Measurements from ENCODE around the gene CHURC1.

DNA sequence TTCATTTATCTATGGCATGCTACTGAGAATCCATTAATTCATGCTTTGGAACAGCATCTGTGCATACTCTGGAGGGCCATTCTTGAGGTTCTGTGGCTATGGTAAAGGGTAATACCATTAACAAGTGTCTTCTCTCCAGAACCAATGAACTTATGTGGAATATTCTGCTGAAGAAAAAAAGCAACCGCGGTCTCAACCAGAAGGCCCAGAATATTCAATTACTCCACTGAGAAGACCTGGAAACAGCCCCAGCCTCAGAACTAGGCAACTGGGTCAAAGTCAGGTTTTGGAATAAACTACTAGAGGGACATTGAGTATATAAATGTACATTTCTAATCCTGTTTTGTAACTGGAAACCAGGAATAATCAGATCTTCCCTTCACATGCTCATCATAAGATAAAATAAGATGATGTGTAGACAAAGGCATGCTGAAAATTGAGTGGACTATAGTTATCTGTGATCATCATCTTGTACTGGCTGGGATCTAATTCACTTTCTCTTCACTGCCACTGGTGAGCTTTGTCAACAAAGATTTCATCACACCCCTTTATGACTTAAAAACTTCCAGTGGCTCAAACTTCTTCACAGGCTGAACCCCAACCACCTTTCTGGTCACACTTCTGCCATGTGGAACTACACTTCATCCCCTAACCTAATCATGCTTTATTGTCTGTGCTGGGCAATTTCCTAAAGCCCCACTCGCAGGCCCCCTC is 40.6 kb upstream of the CHURC1 start:
- TF ChIP-seq, protein P1, sequence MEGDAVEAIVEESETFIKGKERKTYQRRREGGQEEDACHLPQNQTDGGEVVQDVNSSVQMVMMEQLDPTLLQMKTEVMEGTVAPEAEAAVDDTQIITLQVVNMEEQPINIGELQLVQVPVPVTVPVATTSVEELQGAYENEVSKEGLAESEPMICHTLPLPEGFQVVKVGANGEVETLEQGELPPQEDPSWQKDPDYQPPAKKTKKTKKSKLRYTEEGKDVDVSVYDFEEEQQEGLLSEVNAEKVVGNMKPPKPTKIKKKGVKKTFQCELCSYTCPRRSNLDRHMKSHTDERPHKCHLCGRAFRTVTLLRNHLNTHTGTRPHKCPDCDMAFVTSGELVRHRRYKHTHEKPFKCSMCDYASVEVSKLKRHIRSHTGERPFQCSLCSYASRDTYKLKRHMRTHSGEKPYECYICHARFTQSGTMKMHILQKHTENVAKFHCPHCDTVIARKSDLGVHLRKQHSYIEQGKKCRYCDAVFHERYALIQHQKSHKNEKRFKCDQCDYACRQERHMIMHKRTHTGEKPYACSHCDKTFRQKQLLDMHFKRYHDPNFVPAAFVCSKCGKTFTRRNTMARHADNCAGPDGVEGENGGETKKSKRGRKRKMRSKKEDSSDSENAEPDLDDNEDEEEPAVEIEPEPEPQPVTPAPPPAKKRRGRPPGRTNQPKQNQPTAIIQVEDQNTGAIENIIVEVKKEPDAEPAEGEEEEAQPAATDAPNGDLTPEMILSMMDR (conservative IDR thresholded peaks at IDR 0.05; ENCODE audit: low read length): no peak
- TF ChIP-seq EZH2phosphoT487 (IDR thresholded peaks at IDR 0.05; ENCODE audit: borderline replicate concordance, low read depth, low read length): 0 out of 2 replicates have a peak, but pooled peaks have one; percentile 68

Data from OCI-LY7 (cell line).